ENCODE data around the gene GPATCH2.
A peak's percentile ranks its signal among the peaks of the same experiment; 100 is the strongest.
"Not testable (repeated sequence)": the region's sequence is repeated elsewhere in the genome, so short reads cannot be mapped to it uniquely, and the experiment has no call there.

GPATCH2 gene

GRCh38 chr1:217443845-217444244 is 187.0 kb downstream of the GPATCH2 start:
- DNase-seq (ENCODE audit: low read depth) = no peak

- no peak for DNase-seq (ENCODE audit: low read depth)
Measured at GRCh38 chr1:217437376-217437775, 193.5 kb downstream of the GPATCH2 start.

DNA sequence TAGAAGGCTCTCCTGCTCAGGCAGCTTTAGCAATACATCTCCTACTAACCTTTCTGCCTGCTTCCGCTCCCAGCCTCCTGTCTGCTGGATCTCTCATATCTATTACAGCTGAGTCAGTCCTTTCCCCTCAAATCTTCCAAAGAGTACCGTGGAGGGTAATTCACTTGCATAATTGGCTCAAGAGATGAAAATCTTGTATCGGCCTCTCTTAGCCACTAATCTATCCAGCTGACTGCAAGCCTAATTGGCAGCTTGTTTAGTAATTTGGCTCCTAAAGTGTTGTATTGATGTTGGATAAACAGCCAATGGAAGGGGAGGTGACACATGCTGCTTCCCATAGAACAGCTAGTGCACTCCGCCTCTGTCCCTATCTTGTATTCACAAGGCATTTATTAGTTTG is 195.7 kb downstream of the GPATCH2 start:
- no peak for DNase-seq (ENCODE audit: low read depth)

DNA sequence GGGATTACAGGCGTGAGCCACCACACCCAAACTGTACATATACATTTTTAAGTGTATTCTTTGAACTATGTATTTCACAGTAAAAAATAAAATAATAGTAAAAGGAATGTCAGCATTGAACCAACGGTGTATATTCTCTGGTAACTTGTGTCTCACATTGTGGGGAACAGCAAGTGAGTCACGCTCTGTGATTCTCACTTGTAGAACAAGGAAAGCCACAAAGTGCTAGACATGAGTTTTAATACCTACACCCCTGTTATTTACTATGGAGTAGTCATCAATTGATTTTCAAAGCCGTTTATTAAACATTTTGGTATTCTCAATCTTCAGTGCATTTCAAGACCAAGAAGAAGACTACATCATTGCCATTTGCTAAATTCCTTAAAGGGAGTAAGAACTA is 197.2 kb downstream of the GPATCH2 start:
- DNase-seq (ENCODE audit: low read depth) = no peak

DNA sequence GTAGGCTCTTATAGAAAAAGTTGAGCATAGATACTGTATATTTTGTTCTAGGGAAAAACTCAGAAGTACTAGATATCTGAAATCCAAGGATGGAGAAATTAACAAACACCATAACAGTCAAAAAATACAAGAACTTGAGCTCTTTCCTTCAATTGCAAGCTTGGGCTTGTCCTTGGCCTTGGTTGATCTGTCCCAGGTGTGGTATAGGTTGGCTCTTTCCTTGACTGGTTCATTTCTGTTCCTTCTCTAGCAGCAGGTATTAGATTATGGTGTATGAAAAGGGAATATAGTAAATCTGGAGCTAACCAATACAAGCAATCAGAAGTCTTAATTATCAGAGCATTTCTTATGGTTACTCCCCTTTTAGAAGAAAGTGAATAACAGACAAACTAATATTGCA is 198.6 kb downstream of the GPATCH2 start:
- DNase-seq (ENCODE audit: low read depth) = no peak

DNA sequence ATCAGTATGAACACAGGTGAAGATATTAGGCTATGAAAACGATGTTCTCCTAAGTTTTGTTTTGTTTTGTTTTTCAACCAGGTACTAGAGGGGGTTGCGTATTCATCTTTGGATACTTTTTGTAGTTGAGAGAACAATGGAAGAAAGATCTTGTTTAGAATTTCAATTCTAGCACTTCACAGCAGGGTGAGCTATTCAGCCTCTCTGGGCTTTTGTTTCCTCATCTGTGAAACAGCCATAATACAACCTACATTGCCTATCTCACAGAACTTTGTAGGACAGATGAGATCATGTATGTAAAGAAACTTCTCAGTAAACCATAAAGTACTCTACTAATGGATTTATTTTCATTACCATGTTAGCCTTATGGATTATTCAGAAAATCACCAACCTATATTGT is 199.5 kb downstream of the GPATCH2 start:
- no peak for DNase-seq (ENCODE audit: low read depth)

- peak; percentile 4 for DNase-seq (ENCODE audit: low read depth)
Measured at GRCh38 chr1:217425422-217425821, 205.5 kb downstream of the GPATCH2 start.

- no peak for DNase-seq (ENCODE audit: low read depth)
Measured at GRCh38 chr1:217419194-217419551, 211.7 kb downstream of the GPATCH2 start.

DNA sequence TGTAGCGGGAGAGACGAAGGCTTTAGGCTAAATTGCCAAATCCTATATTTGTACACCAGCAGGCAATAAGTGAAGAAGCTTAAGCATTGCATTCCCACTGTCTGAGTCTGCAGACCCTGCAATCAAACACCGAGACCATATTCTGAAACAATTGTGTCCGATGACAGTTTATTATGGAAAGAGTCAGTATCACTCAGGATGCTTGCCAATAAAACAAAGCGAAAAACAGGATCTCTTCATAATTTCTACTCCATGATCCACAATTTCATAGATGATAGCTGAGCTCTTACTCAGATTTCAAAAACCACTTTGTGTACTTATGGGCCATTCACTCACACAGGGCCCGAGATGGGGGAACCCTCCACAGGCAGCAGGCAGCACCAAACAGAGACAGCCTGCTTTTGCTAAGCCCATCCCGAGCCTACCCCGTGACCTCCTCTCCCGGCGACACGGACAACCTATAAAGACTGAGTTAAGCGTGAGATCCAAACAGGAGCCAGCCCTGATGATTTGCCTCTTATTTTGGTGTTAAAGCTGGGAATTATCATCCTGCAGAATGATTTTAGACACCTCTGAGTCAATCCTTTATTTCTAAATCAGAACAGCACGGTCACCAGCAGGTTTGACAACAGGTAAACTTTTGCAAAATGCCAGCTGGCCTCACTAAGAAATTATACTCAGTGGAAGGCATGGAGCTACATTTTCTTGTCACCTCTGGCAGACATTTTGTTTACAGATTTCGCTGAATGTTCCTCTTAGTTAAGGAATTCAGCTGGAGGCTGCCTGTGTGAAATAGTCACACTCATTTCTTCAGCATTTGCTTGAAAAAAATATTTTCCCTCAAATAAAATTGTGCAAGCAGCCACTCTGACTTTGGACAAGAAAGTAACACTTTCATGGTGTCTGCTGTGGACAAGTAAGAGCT is 212.4 kb downstream of the GPATCH2 start:
- no peak for DNase-seq (ENCODE audit: low read depth)

DNA sequence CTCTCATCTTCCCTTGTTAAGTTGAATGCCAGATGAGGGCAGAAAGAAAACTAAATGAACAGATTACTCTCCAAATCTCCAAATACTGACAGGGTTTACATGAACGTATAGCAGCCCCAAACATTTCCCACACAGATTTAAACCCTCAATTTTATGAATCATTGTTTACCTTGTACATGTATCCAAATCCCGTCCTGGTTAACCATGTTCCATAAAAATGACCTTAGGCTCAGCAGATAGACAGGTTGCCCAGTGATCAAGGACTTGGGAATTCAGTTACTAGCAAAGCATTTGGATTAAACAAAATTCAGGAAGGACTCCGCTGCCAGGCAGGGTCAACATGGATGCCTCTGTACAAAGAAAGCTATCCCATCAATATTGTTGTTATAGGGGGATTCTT is 213.5 kb downstream of the GPATCH2 start:
- no peak for DNase-seq (ENCODE audit: low read depth)

GRCh38 chr1:217407534-217408001 is 223.3 kb downstream of the GPATCH2 start:
- no peak for DNase-seq (ENCODE audit: low read depth)

DNA sequence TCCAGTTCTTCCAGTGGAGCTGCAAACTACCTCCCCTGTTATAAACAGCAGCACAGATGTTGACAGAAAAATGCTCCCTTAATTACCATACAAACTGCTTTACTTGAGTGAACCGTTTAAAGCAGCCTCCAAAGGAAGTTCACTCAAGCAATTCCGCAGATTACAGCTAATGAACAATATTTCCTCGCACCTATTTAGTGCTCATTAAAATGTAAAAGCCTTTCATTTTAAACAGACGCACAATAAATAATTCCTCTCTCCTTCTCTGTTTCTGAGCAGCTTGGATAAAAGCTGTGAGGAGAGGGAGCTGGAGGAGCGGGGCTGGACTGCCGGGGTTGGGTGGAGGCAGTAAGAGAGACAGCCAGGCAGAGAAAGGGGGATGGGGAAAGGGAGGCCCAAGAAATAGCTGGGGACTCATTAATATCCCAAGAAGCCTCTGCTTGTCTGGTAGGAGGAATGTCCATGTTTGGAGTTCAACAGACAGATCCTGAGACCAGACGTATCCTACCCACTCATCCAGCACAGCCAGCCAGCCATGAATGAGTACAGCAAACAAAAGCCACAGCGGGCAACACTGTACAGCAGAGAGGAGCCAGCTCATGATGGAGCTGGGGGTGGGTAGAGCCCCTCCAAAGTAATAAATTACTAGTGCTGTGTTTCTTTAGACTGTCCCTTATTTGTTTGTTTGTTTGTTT is 227.7 kb downstream of the GPATCH2 start:
- no peak for DNase-seq (ENCODE audit: low read depth)

DNA sequence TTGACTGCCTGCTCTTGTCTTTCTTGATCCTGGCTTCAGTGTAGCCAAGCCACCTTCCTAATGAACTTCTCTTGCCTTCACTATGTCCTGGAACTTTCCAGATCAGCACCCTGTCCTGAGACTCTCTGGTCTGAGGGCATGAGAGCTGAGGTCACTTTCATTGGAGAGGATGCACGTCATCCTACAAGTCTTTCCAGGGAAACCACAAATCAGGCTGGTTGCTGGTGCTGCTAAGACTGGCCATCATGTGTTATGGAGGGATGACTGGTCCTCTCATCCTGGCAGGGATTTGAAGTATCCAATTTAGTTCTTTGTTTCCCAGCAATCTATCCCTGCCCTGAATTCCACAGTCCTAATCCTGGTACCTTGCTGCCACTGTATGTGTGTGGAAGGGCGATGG is 228.6 kb downstream of the GPATCH2 start:
- no peak for DNase-seq (ENCODE audit: low read depth)

DNA sequence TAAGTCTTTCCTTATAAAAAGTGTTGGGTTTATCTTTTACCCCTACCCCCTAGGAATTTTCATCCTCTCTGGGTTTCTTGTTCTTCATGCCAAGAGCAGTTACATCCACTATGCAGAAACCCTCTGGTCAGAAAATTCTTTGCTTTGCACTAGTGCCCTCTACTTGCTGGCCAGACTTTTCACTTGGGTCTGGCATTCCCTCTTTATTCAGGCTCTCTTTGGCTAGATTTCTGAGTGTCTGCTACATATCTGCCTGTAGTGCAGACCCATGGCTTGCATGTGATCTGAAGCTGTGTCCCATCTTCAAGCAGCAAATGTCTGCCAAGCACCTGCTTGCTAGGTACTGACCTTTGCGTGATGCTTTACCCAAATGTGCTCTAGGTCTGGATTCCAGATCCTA is 237.0 kb downstream of the GPATCH2 start:
- DNase-seq (ENCODE audit: low read depth) = no peak

- no peak for DNase-seq (ENCODE audit: low read depth)
Measured at GRCh38 chr1:217392441-217392840, 238.4 kb downstream of the GPATCH2 start.

GRCh38 chr1:217389895-217390294 is 241.0 kb downstream of the GPATCH2 start:
- DNase-seq (ENCODE audit: low read depth) = no peak

- DNase-seq (ENCODE audit: low read depth) = no peak
Measured at GRCh38 chr1:217388522-217389065, 242.3 kb downstream of the GPATCH2 start.

DNA sequence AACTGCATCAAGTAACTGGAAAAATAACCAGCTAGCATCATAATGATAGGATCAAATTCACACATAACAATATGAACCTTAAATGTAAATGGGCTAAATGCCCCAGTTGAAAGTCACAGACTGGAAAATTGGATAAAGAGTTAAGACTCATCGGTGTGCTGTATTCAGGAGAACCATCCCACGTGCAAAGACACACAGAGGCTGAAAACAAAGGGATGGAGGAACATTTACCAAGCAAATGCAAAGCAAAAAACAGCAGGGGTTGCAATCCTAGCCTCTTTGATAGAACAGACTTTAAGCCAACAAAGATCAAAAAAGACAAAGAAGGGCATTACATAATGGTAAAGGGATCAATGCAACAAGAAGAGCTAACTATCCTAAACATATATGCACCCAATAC is 249.1 kb downstream of the GPATCH2 start:
- DNase-seq (ENCODE audit: low read depth) = not testable (repeated sequence)

DNA sequence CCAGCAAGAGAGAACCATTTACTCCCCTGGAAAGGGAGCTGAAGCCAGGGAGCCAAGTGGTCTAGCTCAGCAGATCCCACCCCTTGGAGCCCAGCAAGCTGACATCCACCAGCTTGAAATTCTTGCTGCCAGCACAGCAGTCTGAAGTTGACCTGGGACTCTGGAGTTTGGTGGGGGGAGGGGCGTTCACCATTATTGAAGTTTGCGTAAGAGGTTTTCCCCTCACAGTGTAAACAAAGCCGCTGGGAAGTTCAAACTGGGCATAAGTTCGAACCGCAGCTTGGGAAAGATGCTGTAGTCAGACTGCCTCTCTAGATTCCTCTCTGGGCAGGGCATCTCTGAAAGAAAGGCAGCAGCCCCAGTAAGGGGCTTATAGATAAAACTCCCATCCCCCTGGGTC is 251.1 kb downstream of the GPATCH2 start:
- not testable (repeated sequence) for DNase-seq (ENCODE audit: low read depth)

DNA sequence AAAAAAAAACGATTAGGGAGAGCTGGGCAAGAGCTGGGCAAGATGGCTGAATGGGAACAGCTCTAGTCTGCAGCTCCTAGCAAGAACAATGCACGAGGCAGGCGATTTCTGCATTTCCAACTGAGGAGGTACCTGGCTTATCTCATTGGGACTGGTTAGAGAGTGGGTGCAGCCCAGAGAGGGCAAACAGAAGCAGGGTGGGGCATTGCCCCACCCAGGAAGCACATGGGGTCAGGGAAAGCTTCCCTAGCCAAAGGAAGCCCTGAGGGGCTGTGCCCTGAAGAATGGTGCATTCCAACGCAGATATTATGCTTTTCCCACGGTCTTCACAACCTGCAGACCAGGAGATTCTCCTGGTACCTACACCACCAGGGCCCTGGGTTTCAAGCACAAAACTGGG is 251.6 kb downstream of the GPATCH2 start:
- no peak for DNase-seq (ENCODE audit: low read depth)
